Measurements from ENCODE around the gene TOP3A. TPM values are rescaled to one million over a fixed set of nuclear protein-coding genes. Genes with fewer than 3 reads are reported as not detected.

Gene TOP3A
- total RNA-seq, 1 experiment from 2014 or later, result 68.7 TPM

GRCh38 chr17:18224387-18225120 lies 90.2 kb downstream of the TOP3A start:
- H3K4me3 Mint-ChIP-seq, result peak overlapping the region; percentile 78 to 96

More at GRCh38 chr17:18224387-18225120, 90.2 kb downstream of the TOP3A start:
- peak overlapping the region; percentile 88 for H3K18ac ChIP-seq (ENCODE audit: insufficient read length, low read depth, low read length)
- no peak overlapping the region for H4K8ac ChIP-seq (replicated peaks; ENCODE audit: insufficient read length, low read depth, low read length)
- Mint-ChIP-seq H3K27me3 (ENCODE audit: low read depth) (no peaks in the 10 kb centered on the region), H3K4me1 (peaks cover 22 to 28% of the 10 kb centered on the region in 2 experiments), H3K36me3 (ENCODE audit: insufficient read depth in 1 of 3, low read depth in 3 of 3) (peaks cover 2 to 5% (median 4%) of the 10 kb centered on the region in 3 experiments; a peak in 3 of 7 replicates), H3K27ac (peak overlapping the region; percentile 100), H3K9me3 (no peaks in the 10 kb centered on the region; a peak in 1 of 5 replicates)
- no peak overlapping the region for H2AK5ac ChIP-seq (ENCODE audit: insufficient read length, low read length)
- no CpG with 5 or more reads among the region's 23 CpGs for WGBS (ENCODE audit: extremely low coverage, insufficient read length, low lambda C conversion rate)
- H3K4me2 ChIP-seq (ENCODE audit: insufficient read depth, insufficient read length, low read length), result peak overlapping the region; percentile 81
- H3K56ac ChIP-seq (ENCODE audit: insufficient read length, low read depth, low read length), result no peak overlapping the region
- no peaks in the 10 kb centered on the region for H3K27me3 ChIP-seq (ENCODE audit: insufficient read depth, low read length)
- H2BK120ac ChIP-seq (ENCODE audit: low read depth, low read length, poor library complexity, severe bottlenecking), result no peak overlapping the region
- no peaks in the 10 kb centered on the region for H4K20me1 ChIP-seq (ENCODE audit: control insufficient read depth, insufficient read depth, insufficient read length)
- peak overlapping the region; percentile 94 for H3K14ac ChIP-seq (ENCODE audit: insufficient read depth, low read length)
- H3K4me1 ChIP-seq (ENCODE audit: insufficient read depth, low read length), result peaks cover 3% of the 10 kb centered on the region; the same call in 1 of the 2 replicates
- H3K27ac ChIP-seq (ENCODE audit: insufficient read length, low read depth, low read length), result peak overlapping the region; percentile 93
- H2BK5ac ChIP-seq (ENCODE audit: insufficient read length, low read length), result no peak overlapping the region
- H3K9me3 ChIP-seq (ENCODE audit: control insufficient read depth, low read depth, low read length), result no peaks in the 10 kb centered on the region
- H3K9ac ChIP-seq (ENCODE audit: extremely low read depth, insufficient read length, low read length), result peak overlapping the region; percentile 56
- no peak overlapping the region for H2AFZ ChIP-seq (ENCODE audit: low read length)
- peak; percentile 98 for DNase-seq
- peak overlapping the region; percentile 11 for H3T11ph ChIP-seq (ENCODE audit: low read length)
- no peak overlapping the region for H2BK15ac ChIP-seq (ENCODE audit: low read depth, low read length)
- peaks cover 11% of the 10 kb centered on the region for H3K23me2 ChIP-seq (ENCODE audit: insufficient read length, low read depth, low read length, poor library complexity, severe bottlenecking)
- H4K5ac ChIP-seq (ENCODE audit: insufficient read length, low read depth, low read length), result no peak overlapping the region
- H4K91ac ChIP-seq (ENCODE audit: insufficient read length, low read depth, low read length), result no peak overlapping the region
- H2BK12ac ChIP-seq (ENCODE audit: insufficient read length, low read depth, low read length), result no peak overlapping the region
- H3K23ac ChIP-seq (ENCODE audit: insufficient read length, low read depth, low read length), result no peak overlapping the region
- no peak for TF ChIP-seq CTCF (conservative IDR thresholded peaks at IDR 0.05)
- no peak overlapping the region; the same call in 1 of the 2 replicates for H3K4ac ChIP-seq (ENCODE audit: low read depth, low read length)
- H2BK20ac ChIP-seq (ENCODE audit: low read depth, low read length, poor library complexity, severe bottlenecking), result no peak overlapping the region
- peaks cover 21% of the 10 kb centered on the region; the same call in 1 of the 2 replicates for H3K79me2 ChIP-seq (ENCODE audit: insufficient read depth, low read length)
- H3K79me1 ChIP-seq (ENCODE audit: insufficient read depth, low read depth, low read length, poor library complexity, severe bottlenecking), result peaks cover 9% of the 10 kb centered on the region
